ENCODE data around the gene RNASEL.

Gene RNASEL

DNA sequence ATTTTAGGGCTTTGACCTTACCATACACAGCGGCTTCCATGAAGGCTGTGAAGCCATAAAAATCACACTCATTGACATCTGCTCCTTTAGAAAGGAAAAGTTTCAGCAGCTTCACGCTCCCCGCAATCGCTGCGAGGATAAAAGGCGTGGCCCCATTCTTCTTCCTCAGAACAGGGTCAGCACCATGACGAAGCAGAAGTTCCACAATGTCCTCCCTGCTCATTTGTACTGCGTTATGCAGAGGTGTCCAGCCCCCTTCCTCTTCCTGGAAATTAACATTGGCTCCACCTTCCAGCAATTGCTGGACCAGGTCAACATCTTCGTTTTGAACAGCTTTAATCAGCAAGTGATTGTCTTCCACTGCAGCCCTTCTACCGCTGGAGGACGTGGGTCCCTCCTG, 2.7 kb downstream of the RNASEL start:
- no peak for TF ChIP-seq SIN3A (IDR thresholded peaks at IDR 0.05; ENCODE audit: borderline replicate concordance, insufficient read depth, low read length)
- no peak for TF ChIP-seq TAF1 (IDR thresholded peaks at IDR 0.05; ENCODE audit: borderline replicate concordance, insufficient read depth, low read length)
- no peak for TF ChIP-seq POLR2AphosphoS5 (IDR thresholded peaks at IDR 0.05; ENCODE audit: low read depth, low read length)
- TF ChIP-seq FOXP2 (optimal IDR thresholded peaks at IDR 0.05; ENCODE audit: borderline replicate concordance, extremely low read depth, extremely low read length, insufficient read depth), result no peak
- TF ChIP-seq, protein P1, sequence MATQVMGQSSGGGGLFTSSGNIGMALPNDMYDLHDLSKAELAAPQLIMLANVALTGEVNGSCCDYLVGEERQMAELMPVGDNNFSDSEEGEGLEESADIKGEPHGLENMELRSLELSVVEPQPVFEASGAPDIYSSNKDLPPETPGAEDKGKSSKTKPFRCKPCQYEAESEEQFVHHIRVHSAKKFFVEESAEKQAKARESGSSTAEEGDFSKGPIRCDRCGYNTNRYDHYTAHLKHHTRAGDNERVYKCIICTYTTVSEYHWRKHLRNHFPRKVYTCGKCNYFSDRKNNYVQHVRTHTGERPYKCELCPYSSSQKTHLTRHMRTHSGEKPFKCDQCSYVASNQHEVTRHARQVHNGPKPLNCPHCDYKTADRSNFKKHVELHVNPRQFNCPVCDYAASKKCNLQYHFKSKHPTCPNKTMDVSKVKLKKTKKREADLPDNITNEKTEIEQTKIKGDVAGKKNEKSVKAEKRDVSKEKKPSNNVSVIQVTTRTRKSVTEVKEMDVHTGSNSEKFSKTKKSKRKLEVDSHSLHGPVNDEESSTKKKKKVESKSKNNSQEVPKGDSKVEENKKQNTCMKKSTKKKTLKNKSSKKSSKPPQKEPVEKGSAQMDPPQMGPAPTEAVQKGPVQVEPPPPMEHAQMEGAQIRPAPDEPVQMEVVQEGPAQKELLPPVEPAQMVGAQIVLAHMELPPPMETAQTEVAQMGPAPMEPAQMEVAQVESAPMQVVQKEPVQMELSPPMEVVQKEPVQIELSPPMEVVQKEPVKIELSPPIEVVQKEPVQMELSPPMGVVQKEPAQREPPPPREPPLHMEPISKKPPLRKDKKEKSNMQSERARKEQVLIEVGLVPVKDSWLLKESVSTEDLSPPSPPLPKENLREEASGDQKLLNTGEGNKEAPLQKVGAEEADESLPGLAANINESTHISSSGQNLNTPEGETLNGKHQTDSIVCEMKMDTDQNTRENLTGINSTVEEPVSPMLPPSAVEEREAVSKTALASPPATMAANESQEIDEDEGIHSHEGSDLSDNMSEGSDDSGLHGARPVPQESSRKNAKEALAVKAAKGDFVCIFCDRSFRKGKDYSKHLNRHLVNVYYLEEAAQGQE (IDR thresholded peaks at IDR 0.05; ENCODE audit: insufficient read depth in 1 of 2, low read depth in 2 of 2, low read length in 2 of 2), result no peak

DNA sequence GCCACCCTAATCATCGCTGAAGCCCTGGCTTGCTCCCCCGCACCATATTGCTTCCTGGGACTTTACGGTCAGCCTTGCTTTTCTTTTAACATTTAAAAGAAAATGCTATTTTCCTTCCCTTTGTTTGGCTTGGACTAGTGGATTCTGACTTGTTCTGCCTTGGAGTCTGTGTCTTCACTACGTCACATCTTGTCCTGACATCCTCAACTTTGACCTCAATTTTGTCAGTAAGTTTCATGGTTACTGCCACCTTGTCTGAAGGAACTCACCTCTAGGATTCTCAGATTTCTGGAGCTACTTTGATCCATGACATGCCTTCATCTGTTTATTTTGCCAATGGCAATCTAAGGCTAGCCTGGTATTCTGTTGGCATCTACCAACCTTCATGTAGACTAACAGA, 4.3 kb downstream of the RNASEL start:
- TF ChIP-seq TAF1 (IDR thresholded peaks at IDR 0.05; ENCODE audit: borderline replicate concordance, insufficient read depth, low read length) (no peak), POLR2AphosphoS5 (IDR thresholded peaks at IDR 0.05; ENCODE audit: low read depth, low read length) (no peak), FOXP2 (optimal IDR thresholded peaks at IDR 0.05; ENCODE audit: borderline replicate concordance, extremely low read depth, extremely low read length, insufficient read depth) (no peak), SIN3A (IDR thresholded peaks at IDR 0.05; ENCODE audit: borderline replicate concordance, insufficient read depth, low read length) (no peak)
- TF ChIP-seq, protein P1 (IDR thresholded peaks at IDR 0.05; ENCODE audit: insufficient read depth in 1 of 2, low read depth in 2 of 2, low read length in 2 of 2), result no peak

DNA sequence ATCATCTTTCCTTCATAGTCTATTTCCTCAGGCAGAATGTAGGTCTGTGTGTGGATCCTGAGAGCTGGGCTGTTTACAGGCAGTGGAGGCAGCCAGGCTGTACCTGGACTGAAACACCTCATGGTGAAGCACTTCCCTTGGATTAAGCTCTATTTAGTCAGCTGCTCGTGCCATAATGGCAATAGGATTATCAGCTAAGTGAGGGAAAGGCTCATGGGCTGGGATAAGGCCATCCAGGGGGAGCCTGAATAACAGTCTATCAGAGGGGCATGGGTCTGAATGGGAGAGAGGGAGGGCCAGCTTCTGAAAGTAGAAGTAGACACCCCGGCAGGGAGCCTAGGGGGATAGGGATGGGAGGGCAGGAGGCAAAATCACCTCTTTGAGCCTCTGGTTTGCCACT, 8.3 kb downstream of the RNASEL start:
- TF ChIP-seq SIN3A (IDR thresholded peaks at IDR 0.05; ENCODE audit: borderline replicate concordance, insufficient read depth, low read length) (no peak), FOXP2 (optimal IDR thresholded peaks at IDR 0.05; ENCODE audit: borderline replicate concordance, extremely low read depth, extremely low read length, insufficient read depth) (no peak), TAF1 (IDR thresholded peaks at IDR 0.05; ENCODE audit: borderline replicate concordance, insufficient read depth, low read length) (no peak), POLR2AphosphoS5 (IDR thresholded peaks at IDR 0.05; ENCODE audit: low read depth, low read length) (no peak)
- TF ChIP-seq, protein P1 (IDR thresholded peaks at IDR 0.05; ENCODE audit: insufficient read depth in 1 of 2, low read depth in 2 of 2, low read length in 2 of 2), result no peak

DNA sequence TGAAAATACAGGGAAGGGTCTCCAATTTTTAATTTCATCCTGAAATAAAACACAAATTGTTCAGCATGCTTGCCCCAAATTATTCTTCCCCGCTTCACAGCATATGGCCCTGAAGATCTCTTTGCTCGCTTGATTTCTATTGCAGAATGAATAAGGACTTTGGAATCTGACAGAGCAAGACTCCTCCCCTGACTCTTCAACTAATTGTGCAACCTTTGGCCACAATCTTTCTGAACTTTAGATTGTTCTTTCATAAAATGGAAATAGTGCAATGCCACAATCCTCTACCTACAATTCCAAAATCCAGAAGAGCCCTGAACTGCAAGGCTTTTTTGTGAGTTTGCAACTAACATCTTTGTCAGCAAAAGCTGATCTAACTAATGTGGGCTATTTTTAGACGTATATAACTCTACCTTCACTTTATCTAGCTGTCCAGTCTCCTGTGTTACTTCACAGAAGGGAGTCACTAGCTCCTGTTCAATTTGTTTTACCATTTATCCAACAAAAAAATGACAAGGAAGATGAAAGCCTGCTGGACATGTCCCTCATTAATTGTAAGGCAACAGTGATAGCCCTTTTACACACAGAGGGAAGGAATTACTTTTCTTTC, 13.4 kb downstream of the RNASEL start:
- TF ChIP-seq SIN3A (IDR thresholded peaks at IDR 0.05; ENCODE audit: borderline replicate concordance, insufficient read depth, low read length) (no peak), TAF1 (IDR thresholded peaks at IDR 0.05; ENCODE audit: borderline replicate concordance, insufficient read depth, low read length) (no peak), FOXP2 (optimal IDR thresholded peaks at IDR 0.05; ENCODE audit: borderline replicate concordance, extremely low read depth, extremely low read length, insufficient read depth) (no peak)
- TF ChIP-seq, protein P1 (IDR thresholded peaks at IDR 0.05; ENCODE audit: insufficient read depth in 1 of 2, low read depth in 2 of 2, low read length in 2 of 2), result no peak

DNA sequence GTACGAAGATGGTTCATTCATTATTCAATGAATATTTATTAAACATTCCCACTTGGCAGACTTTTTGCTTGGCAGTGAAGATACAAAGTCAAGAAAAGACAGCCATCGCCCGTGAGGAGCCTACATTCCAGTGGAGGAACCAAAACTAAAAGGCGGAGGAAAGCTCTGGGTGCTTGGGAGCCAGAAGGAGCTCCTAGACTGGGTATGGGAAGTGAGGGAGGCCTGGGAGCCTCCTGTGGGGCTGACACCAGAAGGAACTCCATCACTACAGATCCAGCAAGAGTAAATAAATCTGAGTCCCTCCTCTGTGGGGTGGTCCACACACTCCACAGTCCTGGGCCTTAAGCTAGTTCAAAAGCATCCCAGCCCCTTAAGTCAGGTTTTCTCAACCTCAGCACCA, 14.9 kb downstream of the RNASEL start:
- TF ChIP-seq POLR2AphosphoS5 (IDR thresholded peaks at IDR 0.05; ENCODE audit: low read depth, low read length) (no peak), TAF1 (IDR thresholded peaks at IDR 0.05; ENCODE audit: borderline replicate concordance, insufficient read depth, low read length) (no peak), SIN3A (IDR thresholded peaks at IDR 0.05; ENCODE audit: borderline replicate concordance, insufficient read depth, low read length) (no peak)
